ENCODE data around the gene SLC25A12. TPM values are rescaled to one million over a fixed set of nuclear protein-coding genes. Genes with fewer than 3 reads are reported as not detected.

Gene SLC25A12
- total RNA-seq, 3 donors from 2014 or later = 15.5 to 54.7 (median 39.2) TPM

DNA sequence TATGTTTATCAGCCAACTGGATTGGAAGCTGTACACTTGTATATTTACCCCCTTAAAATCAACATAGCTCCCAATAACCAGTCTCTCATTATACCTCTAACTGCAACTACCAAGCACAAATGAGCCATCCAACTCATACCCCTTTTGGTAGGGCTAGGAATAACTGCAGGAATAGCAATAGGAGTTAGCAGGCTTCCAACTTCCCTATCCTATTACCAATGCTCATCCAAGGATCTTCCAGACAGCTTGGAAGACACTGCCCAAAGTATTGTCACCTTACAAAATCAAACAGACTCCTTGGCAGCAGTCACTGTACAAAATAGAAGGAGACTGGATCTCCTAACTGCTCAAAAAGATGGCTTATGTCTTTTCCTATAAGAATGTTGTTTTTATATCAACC, 61.6 kb downstream of the SLC25A12 start:
- TF ChIP-seq POLR2A (IDR thresholded peaks at IDR 0.05) = no peak

DNA sequence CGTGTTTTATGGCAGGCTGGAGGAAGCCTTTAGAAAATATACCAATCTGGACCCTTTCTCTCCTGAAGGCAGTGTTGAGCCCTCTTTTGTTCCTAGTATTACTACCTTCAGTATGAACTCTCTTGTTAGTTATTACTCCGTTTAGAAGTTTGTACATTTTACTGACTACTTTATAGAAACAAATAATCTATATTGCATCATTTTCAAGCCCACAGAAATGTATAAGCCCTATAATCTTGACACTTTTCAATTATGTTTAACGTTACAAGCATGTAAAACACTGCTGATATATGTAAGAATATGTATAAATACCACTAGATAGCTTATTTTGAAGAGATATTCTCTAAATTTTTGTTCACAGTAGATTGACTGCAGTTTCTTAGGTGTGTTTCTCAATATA, 64.0 kb downstream of the SLC25A12 start:
- no peak for DNase-seq (ENCODE audit: low spot score in 2 of 2)
- H3K36me3 ChIP-seq = no peaks in the 10 kb centered on the region

More for the DNA sequence above, 61.6 kb downstream of the SLC25A12 start:
- Histone ChIP-seq H3K4me3 (no peak overlapping the region), H3K9me3 (no peaks in the 10 kb centered on the region), H3K27ac (no peak overlapping the region), H3K36me3 (peaks cover 6% of the 10 kb centered on the region), H3K27me3 (no peaks in the 10 kb centered on the region), H3K4me1 (no peaks in the 10 kb centered on the region)
- DNase-seq (ENCODE audit: low spot score in 2 of 2) = no peak
- intact Hi-C loops (cut with DNase I; ENCODE audit: low total_unique reads) = no loop called here

DNA sequence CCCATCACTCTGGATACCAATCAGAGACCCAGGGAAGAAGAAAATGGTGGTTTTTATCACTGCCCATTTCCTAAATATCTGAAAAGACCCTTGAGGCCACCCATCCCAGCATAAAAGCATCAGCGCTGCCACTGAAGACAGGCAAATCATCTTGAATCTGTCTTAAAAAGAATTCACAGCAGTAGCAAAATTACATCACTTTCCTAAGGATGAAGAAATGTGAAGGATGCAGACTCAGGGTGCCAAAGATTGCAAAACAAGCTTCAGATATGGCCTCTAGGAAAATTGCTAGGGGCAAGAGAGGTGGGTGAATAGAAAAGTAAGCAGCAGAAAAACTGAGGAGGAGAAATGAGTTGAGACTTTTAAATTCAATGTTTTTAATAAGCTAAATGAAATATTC, 70.0 kb downstream of the SLC25A12 start:
- intact Hi-C loops (cut with DNase I; ENCODE audit: low total_unique reads) = no loop called here
- no peaks in the 10 kb centered on the region for H3K4me1 ChIP-seq
- no peaks in the 10 kb centered on the region for H3K36me3 ChIP-seq
- no peaks in the 10 kb centered on the region for H3K27me3 ChIP-seq
- TF ChIP-seq POLR2A (IDR thresholded peaks at IDR 0.05) (no peak), POLR2AphosphoS5 (IDR thresholded peaks at IDR 0.05) (no peak)
- TF ChIP-seq, protein P1, sequence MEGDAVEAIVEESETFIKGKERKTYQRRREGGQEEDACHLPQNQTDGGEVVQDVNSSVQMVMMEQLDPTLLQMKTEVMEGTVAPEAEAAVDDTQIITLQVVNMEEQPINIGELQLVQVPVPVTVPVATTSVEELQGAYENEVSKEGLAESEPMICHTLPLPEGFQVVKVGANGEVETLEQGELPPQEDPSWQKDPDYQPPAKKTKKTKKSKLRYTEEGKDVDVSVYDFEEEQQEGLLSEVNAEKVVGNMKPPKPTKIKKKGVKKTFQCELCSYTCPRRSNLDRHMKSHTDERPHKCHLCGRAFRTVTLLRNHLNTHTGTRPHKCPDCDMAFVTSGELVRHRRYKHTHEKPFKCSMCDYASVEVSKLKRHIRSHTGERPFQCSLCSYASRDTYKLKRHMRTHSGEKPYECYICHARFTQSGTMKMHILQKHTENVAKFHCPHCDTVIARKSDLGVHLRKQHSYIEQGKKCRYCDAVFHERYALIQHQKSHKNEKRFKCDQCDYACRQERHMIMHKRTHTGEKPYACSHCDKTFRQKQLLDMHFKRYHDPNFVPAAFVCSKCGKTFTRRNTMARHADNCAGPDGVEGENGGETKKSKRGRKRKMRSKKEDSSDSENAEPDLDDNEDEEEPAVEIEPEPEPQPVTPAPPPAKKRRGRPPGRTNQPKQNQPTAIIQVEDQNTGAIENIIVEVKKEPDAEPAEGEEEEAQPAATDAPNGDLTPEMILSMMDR (IDR thresholded peaks at IDR 0.05) = no peak
- DNase-seq (ENCODE audit: low spot score in 2 of 2) = no peak
- H3K27ac ChIP-seq = no peak overlapping the region
- no peak overlapping the region for H3K4me3 ChIP-seq
- H3K9me3 ChIP-seq = no peaks in the 10 kb centered on the region

More for the DNA sequence above, 64.0 kb downstream of the SLC25A12 start:
- TF ChIP-seq, protein P1 (IDR thresholded peaks at IDR 0.05) = no peak
- TF ChIP-seq POLR2A (IDR thresholded peaks at IDR 0.05) (no peak), POLR2AphosphoS5 (IDR thresholded peaks at IDR 0.05) (no peak)
- Histone ChIP-seq H3K4me3 (no peak overlapping the region), H3K27me3 (no peaks in the 10 kb centered on the region), H3K4me1 (no peaks in the 10 kb centered on the region), H3K9me3 (no peaks in the 10 kb centered on the region), H3K27ac (no peak overlapping the region)
- intact Hi-C loops (cut with DNase I; ENCODE audit: low total_unique reads) = no loop called here

DNA sequence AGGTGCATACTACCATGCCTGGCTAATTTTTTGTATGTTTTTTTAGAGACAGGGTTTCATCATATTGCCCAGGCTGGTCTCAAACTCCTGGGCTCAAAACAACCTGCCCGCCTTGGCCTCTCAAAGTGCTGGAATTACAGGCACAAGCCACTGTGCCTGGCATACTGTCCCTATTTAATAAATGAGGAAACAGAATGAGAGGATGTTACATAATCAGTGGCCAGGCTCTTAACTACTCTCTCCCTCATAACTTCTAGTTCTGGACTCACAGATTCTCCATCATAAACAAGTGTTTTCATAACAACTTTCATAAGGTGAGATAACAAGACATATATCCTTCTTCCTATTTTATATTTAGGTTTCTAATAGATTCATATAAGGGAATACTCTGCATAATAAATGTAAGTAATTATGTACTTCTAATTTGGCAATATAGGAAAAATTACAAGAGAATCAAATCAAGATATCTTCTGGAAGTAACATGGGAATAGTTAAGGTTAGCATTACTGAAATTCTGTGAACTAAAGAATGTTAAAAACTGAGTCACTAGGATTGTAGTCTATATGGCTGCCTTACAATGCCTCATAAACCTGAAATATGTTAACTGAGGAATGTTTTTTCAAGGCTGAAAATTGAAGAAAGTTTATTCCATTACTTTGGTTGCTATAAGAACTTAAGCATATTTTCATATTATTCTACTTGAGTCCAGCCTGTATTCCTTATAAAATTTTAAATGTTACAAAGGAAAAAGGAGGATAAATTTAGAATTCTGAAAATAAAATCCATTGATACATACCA, 71.3 kb downstream of the SLC25A12 start:
- H3K27ac ChIP-seq = no peak overlapping the region
- intact Hi-C loops (cut with DNase I; ENCODE audit: low total_unique reads) = no loop called here
- H3K9me3 ChIP-seq = no peaks in the 10 kb centered on the region
- no peak overlapping the region for H3K4me3 ChIP-seq
- H3K27me3 ChIP-seq = no peaks in the 10 kb centered on the region
- H3K4me1 ChIP-seq = no peaks in the 10 kb centered on the region
- TF ChIP-seq POLR2A (IDR thresholded peaks at IDR 0.05) = no peak
- no peaks in the 10 kb centered on the region for H3K36me3 ChIP-seq
- no peak for DNase-seq (ENCODE audit: low spot score in 2 of 2)

DNA sequence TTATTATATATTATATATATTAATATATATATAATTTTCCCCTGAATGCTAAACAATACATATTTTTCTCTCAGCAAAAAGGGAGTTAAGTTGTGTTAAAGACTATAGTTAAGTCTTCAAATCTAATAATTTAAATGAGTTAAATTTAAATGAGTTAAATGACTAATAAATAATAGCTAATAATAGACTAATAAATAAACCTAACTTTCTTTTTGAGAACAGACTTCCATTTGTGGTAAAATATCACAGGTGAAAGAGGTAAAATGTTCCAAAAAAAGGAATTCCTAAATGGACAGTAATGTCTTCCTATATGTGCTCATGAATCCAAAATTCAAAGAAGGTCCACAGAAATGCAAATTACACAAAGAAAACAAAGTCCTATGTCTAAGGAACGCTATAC, 74.6 kb downstream of the SLC25A12 start:
- Histone ChIP-seq H3K4me3 (no peak overlapping the region), H3K9me3 (no peaks in the 10 kb centered on the region), H3K27ac (no peak overlapping the region), H3K36me3 (peaks cover 3% of the 10 kb centered on the region), H3K27me3 (no peaks in the 10 kb centered on the region), H3K4me1 (no peaks in the 10 kb centered on the region)
- TF ChIP-seq POLR2A (IDR thresholded peaks at IDR 0.05) = no peak
- TF ChIP-seq, protein P1 (IDR thresholded peaks at IDR 0.05) = no peak
- TF ChIP-seq POLR2AphosphoS5 (IDR thresholded peaks at IDR 0.05) = no peak
- no peak for DNase-seq (ENCODE audit: low spot score in 2 of 2)
- intact Hi-C loops (cut with DNase I; ENCODE audit: low total_unique reads) = no loop called here

DNA sequence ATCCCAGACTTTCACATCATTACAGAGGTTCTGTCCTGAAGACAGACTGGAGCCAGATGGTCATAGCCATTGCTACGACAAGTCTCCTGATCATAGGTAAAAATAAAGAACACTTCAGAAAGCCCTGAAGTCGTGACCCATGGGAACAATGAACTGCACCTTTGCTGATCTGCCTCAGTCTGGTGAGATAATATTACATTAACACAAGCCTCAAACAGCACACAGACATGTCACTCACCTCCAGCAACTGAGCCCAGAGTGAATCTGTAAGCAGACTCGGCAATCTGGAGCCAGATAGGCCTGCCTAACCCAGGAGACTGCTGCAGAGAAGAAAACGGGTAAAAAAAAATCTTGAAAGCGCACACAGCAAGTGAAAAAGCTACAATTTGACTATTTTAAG, 79.2 kb downstream of the SLC25A12 start:
- no peak overlapping the region for H3K27ac ChIP-seq
- DNase-seq (ENCODE audit: low spot score in 2 of 2) = no peak
- H3K4me3 ChIP-seq = no peak overlapping the region
- intact Hi-C loops (cut with DNase I; ENCODE audit: low total_unique reads) = no loop called here
- H3K36me3 ChIP-seq = peaks cover 3% of the 10 kb centered on the region
- TF ChIP-seq POLR2A (IDR thresholded peaks at IDR 0.05) = no peak
- no peak for TF ChIP-seq POLR2AphosphoS5 (IDR thresholded peaks at IDR 0.05)
- TF ChIP-seq, protein P1 (IDR thresholded peaks at IDR 0.05) = no peak
- no peaks in the 10 kb centered on the region for H3K27me3 ChIP-seq
- no peaks in the 10 kb centered on the region for H3K4me1 ChIP-seq
- no peaks in the 10 kb centered on the region for H3K9me3 ChIP-seq
